LNCaP clone FGC (cell line): Measurements from ENCODE around the gene MCM3AP.

Experiments used
- DNase-seq: peaks from one replicate; pipeline ENCODE4 v3.0.0-alpha.2; 2011; ENCODE audit warnings: low read depth
- H3K4me3 ChIP-seq: 2 replicates; pipeline ENCODE4 v1.5.1; 2011; ENCODE audit warnings: mild to moderate bottlenecking, low read depth, low read length, control low read depth
- TF ChIP-seq, protein P1 (sequence below): IDR thresholded peaks from 2 replicates; pipeline ENCODE4 v1.5.1; 2012; ENCODE audit warnings: mild to moderate bottlenecking; ENCODE audit not compliant: control insufficient read depth, insufficient read depth; ENCODE audit errors: extremely low read depth

The MCM3AP gene

DNA sequence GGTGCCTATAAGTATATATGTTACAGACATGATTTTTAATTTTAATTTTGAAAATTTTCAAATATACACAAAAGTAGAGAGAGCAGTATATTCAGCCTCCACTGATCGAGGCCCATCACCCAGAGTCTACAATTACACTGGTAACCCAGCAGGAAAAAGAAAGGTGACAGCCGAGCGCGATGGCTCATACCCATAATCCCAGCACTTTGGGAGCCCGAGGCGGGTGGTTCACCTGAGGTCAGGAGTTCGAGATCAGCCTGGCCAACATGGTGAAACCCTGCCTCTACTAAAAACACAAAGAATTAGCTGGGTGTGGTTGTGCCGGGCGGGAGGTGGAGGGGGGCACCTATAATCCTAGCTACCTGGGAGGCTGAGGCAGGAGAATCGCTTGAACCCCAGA is 2.1 kb upstream of the MCM3AP start:
- no peak for DNase-seq
- TF ChIP-seq, protein P1, sequence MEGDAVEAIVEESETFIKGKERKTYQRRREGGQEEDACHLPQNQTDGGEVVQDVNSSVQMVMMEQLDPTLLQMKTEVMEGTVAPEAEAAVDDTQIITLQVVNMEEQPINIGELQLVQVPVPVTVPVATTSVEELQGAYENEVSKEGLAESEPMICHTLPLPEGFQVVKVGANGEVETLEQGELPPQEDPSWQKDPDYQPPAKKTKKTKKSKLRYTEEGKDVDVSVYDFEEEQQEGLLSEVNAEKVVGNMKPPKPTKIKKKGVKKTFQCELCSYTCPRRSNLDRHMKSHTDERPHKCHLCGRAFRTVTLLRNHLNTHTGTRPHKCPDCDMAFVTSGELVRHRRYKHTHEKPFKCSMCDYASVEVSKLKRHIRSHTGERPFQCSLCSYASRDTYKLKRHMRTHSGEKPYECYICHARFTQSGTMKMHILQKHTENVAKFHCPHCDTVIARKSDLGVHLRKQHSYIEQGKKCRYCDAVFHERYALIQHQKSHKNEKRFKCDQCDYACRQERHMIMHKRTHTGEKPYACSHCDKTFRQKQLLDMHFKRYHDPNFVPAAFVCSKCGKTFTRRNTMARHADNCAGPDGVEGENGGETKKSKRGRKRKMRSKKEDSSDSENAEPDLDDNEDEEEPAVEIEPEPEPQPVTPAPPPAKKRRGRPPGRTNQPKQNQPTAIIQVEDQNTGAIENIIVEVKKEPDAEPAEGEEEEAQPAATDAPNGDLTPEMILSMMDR: no peak
- H3K4me3 ChIP-seq: peak overlapping the region; percentile 57

DNA sequence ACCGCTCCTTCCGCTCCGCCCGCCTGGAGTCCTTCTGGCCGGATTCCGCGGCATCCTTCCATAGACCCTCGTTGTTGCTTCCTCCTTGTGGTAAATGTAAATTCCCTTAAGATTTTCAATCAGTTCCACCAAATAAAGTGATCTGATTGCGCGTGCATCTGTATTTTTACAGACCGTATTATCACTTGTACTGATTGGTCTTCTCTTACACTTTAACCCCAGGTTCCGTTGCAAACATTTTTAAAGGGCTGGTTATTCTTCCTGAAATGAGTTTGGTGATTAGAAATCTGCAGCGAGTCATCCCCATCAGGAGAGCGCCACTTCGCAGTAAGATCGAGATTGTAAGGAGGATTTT is 1.2 kb upstream of the MCM3AP start:
- TF ChIP-seq, protein P1: no peak
- DNase-seq: peak; percentile 1
- H3K4me3 ChIP-seq: peak overlapping the region; percentile 57

DNA sequence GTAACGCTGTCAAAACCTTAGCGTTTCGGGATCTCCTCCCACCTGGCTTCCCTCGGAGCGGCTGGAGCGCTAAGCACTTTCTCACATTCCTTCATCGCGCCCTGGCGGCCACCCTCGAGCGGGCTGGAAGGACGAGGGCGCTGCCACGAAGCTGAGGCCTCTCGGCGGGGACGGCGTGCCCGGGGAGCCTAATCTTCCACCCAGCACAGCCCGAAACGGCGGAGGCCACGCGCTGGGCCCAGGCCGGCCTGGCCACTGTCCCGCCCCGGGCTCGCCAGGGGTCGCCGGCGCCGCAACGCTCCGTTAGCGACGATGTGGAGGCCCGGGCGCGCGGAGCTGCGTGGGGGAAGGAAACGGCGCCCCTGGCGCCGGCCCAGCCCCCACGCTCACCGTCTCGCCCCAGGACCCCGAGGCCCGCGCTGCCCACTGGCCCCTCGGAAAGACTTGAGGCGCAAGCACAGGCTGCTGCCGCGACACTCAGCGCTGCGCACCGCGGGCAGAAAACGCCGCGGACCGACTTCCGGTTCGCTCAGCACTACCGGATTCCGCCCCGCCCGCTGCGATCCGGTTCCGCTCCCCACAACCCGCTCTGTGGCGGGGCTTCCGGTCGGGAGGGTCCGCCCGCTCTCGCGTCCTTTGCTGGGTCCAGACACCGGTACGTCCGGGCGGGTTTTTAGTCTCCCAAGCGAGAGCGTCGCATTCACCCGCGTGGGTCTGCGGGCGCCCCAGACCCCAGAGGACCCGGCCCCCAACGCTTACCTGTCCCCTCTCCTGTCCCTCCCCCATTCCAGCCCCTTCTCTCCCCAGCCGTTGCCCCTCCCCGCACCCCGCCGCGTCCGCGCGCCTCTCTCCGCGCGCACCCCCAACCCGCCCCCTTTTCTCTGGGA is 593 bp upstream of the MCM3AP start, which contains the start of gene YBEY:
Gene YBEY, plus strand, starts transcription at position 582 of the 887 bp plus-strand sequence. CDS start 572 bp downstream, outside the sequence.
- DNase-seq: peak; percentile 64
- peak within 1 kb of the TSS; percentile 57 for H3K4me3 ChIP-seq
- TF ChIP-seq, protein P1: peak; percentile 21; the same call in 1 of the 2 replicates

DNA sequence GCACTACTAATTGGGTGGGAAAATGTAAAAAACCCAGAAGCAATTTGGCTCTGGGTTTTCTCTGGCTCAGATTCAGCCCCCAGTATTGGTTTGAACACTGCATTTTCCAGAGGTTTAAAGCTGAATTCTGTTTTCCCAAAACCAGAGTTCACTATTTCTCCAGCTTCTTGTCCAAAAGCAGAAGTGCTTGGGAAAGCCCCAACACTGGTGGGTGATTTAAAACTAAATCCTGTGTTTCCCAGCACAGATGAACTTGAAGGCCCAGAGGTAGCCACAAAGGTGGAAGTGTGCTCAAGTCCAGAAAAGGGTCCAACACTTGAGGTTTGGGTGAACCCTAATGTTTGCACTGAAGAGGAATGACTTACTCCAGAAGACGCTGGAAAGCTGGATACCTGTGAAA is 678 bp downstream of the MCM3AP start:
- H3K4me3 ChIP-seq: peak overlapping the region; percentile 57
- TF ChIP-seq, protein P1: no peak
- DNase-seq: no peak

DNA sequence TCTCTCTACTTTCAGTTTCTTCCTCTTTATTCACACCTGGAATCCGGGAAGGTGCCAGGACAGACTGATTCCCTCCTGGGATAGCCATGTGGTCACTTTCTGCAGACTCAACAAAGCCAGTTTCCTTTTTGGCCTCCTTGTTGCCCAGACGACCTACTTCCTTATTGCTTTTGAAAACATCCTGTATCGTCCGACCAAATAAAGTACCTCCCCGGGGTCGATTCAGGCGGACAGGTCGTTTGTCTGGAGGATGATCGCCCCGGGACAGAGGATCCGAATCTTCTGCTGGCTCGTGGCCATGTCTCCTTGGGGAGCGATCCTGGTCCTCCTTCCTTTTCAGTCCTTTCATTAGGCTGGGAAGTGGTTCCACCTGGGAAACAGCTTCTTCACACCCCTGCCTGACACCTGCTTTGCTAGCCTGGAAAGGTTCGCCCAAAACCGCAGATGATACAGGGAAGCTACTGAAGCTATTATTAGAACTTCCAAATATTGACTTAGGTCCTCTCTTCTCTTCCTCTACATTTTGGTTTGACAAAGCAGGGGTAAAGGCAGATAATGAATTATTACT is 1.2 kb downstream of the MCM3AP start:
- DNase-seq: peak; percentile 72
- peak overlapping the region; percentile 57 for H3K4me3 ChIP-seq
- TF ChIP-seq, protein P1: no peak

DNA sequence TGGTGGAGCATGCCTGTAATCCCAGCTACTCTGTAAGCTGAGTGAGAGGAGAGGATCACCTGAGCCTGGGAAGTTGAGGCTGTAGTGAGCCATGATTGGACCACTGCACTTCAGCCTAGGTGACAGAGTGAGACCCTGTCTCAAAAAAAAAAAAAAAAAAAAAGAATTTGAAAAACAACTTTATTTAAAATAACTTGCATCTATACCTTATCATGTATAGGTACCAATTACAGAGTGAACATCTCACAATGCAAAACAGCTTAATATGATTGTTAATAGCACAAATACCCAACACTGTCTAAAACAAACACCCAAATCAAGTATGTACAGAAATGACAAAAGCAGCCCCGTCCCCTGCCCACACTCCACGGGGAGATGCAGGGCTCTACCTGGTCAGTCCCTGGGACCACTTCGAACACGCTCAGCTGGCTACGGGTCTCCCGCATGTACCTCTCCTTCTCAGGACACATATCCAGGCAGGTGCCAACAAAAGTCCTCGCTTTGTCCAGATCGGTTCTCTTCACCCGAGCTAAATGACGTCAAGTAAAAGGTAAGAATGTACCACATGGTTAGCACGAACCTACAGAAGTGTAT is 10.5 kb downstream of the MCM3AP start:
- H3K4me3 ChIP-seq: no peak overlapping the region
- no peak for DNase-seq
- TF ChIP-seq, protein P1: no peak
